Stomach (tissue), 9 donors: ENCODE results near the gene SP110. TPM values are rescaled to one million over a fixed set of nuclear protein-coding genes. Genes with fewer than 3 reads are reported as not detected.
A peak's percentile ranks its signal among the peaks of the same experiment; 100 is the strongest.

ENCODE experiments used
- DNase-seq, 2 donors: peaks; one replicate each; pipeline versions ENCODE4 v3.0.0 to v3.0.0-alpha.2; 2013 to 2019
- H3K27ac ChIP-seq, 5 donors: fragments of 200-600 bp in 4 of 5; sonication (generic) in 4 of 5; one replicate each; pipeline ENCODE4 v1.5.1; 2013 to 2019; ENCODE audit warnings: mild to moderate bottlenecking in 1 of 5, moderate library complexity in 1 of 5
- H3K27me3 ChIP-seq, 3 donors: fragments of 200-600 bp; sonication (generic); one replicate each; pipeline ENCODE4 v1.5.1; 2017 to 2019; ENCODE audit warnings: mixed run types in 1 of 3
- H3K36me3 ChIP-seq, 4 donors: fragments of 200-600 bp; sonication (generic); 1 replicate in 3 of 4; 2 replicates in 1 of 4; pipeline ENCODE4 v1.5.1; 2016 to 2019
- H3K4me1 ChIP-seq, 4 donors: fragments of 200-600 bp; sonication (generic); one replicate each; pipeline ENCODE4 v1.5.1; 2016 to 2019
- H3K4me3 ChIP-seq, 4 donors: fragments of 200-600 bp; sonication (generic) in 3 of 4; one replicate each; pipeline ENCODE4 v1.5.1; 2016 to 2019; ENCODE audit warnings: mild to moderate bottlenecking in 1 of 4
- H3K9me3 ChIP-seq, 4 donors: fragments of 200-600 bp; sonication (generic); one replicate each; pipeline ENCODE4 v1.5.1; 2016 to 2019
- EP300 ChIP-seq: sonication (generic); formaldehyde crosslinking; IDR thresholded peaks from one replicate; pipeline ENCODE4 v1.6.1; 2017; ENCODE audit warnings: antibody characterized with exemption
- POLR2A ChIP-seq, 4 donors: fragments of 450-650 bp; IDR thresholded peaks; one replicate each; pipeline ENCODE4 v1.6.1; 2016; ENCODE audit warnings: antibody characterized with exemption in 4 of 4, control low read depth in 2 of 4, mild to moderate bottlenecking in 1 of 4, moderate library complexity in 1 of 4
- POLR2AphosphoS5 ChIP-seq, 3 donors: sonication (generic); formaldehyde crosslinking; IDR thresholded peaks; one replicate each; pipeline ENCODE4 v1.6.1; 2016; ENCODE audit warnings: antibody characterized with exemption in 3 of 3
- WGBS, 5 donors: extraction: QIAGEN DNeasy Blood & Tissue Kit in 3 of 5; methylation state at CpG; one replicate each; pipeline versions ENCODE4 v1.1.5 to v1.1.7; 2013 to 2018; 5-methylcytosine and 5-hydroxymethylcytosine counted together
- intact Hi-C: fragments of 100-400 bp; cut with DNase I; formaldehyde crosslinking; loops from one replicate; pipeline ENCODE4 v1.15.1; 2023; ENCODE audit warnings: low total_unique reads
- polyA plus RNA-seq, 3 donors: library from polyadenylated mRNA; stranded (reverse); fragments of 200-250 nt; gene quantifications; one replicate each; pipeline ENCODE4 v1.2.3, GENCODE V29; 2013
- total RNA-seq, 5 donors: library from RNA; depleted of rRNA; stranded (reverse); fragments of >200 nt; gene quantifications; one replicate each; pipeline versions ENCODE4 v1.1.0 to v1.2.3, GENCODE V29; 2014 to 2016
- TF ChIP-seq, protein P1 (sequence below), 7 experiments: fragments of 450-650 bp in 4 of 7; fragments of 200-600 bp in 3 of 7; sonication (generic) in 3 of 7; IDR thresholded peaks; one replicate each; pipeline ENCODE4 v1.5.1; 2016 to 2019; ENCODE audit warnings: antibody characterized with exemption in 7 of 7, control low read depth in 2 of 7, mild to moderate bottlenecking in 1 of 7
- donor health status: healthy with polysubstance abuse.
- donor health status: Bipolar disorder and iron deficiency.
- donor health status: healthy.

The SP110 gene
- total and polyA plus RNA-seq, 8 donors, result 4.6 to 40.4 (median 14.1) TPM

DNA sequence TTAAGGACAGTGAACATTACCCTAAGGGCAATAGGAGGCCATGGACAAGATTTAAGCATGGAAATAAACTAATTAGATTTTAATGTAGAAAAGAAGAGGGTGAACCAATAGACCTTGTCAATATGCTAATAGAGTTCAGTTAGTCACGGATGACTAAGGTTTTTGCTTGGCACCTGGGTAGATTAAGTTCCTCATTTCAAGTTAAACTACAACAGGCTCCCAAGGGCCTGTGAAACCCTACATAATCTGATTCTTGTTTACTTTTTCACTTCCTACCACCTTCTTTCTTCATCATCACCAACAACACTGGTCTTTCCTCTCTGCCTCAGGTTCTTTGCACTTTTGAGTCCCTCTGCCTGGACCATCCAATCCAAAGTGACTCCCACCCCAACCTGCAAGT lies 14.8 kb downstream of the SP110 start:
- Histone ChIP-seq H3K4me3 (no peak overlapping the region), H3K9me3 (no peaks in the 10 kb centered on the region), H3K27ac (no peak overlapping the region), H3K4me1 (no peaks in the 10 kb centered on the region), H3K27me3 (no peaks in the 10 kb centered on the region), H3K36me3 (peaks cover 52 to 100% (median 98%) of the 10 kb centered on the region in 4 donors)
- no peak for DNase-seq
- no peak for TF ChIP-seq POLR2AphosphoS5 (IDR thresholded peaks at IDR 0.05)
- no peak for TF ChIP-seq POLR2A (IDR thresholded peaks at IDR 0.05)
- WGBS, 5 donors, result 85 to 96% (median 91%) methylated on average over 1 of the region's 1 CpG
- intact Hi-C loops, result no loop called here

DNA sequence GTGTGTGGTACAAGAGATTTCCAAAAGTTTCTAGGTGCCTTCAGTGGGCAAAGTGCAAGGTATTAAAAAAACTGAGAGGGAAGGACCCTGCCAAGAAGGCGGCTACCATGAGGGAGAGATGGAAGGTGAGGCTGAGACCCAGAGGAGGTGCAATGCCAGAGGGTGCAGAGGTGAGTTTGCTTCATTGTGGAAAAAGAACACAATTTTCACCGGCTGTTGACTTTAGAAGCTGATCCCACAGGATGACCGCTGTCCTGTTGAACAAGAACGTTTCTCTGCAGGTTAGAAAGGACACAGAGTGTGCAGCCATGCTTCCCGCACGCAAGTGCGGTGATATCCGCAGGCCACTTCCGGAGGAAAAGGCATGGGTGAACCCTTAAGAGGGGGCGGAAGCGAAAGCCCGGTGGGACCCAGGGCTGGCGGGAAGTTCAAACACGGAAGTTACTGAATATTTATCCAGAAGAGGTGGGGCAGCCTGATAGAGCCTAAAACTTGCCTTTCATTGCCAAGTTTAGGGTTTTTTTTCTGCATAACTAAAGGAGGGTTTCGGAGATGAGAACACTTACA lies 16.6 kb downstream of the SP110 start:
- Histone ChIP-seq H3K27ac (peak overlapping the region in 2 of 5 donors; percentile 14 to 53), H3K36me3 (peaks cover 36 to 100% (median 98%) of the 10 kb centered on the region in 4 donors), H3K4me3 (no peak overlapping the region), H3K4me1 (no peaks in the 10 kb centered on the region), H3K9me3 (peaks cover 0 to 2% (median 0%) of the 10 kb centered on the region in 4 donors), H3K27me3 (no peaks in the 10 kb centered on the region)
- no peak for TF ChIP-seq POLR2AphosphoS5 (IDR thresholded peaks at IDR 0.05)
- TF ChIP-seq, protein P1, sequence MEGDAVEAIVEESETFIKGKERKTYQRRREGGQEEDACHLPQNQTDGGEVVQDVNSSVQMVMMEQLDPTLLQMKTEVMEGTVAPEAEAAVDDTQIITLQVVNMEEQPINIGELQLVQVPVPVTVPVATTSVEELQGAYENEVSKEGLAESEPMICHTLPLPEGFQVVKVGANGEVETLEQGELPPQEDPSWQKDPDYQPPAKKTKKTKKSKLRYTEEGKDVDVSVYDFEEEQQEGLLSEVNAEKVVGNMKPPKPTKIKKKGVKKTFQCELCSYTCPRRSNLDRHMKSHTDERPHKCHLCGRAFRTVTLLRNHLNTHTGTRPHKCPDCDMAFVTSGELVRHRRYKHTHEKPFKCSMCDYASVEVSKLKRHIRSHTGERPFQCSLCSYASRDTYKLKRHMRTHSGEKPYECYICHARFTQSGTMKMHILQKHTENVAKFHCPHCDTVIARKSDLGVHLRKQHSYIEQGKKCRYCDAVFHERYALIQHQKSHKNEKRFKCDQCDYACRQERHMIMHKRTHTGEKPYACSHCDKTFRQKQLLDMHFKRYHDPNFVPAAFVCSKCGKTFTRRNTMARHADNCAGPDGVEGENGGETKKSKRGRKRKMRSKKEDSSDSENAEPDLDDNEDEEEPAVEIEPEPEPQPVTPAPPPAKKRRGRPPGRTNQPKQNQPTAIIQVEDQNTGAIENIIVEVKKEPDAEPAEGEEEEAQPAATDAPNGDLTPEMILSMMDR (IDR thresholded peaks at IDR 0.05), result no peak
- no peak for TF ChIP-seq EP300
- no peak for TF ChIP-seq POLR2A (IDR thresholded peaks at IDR 0.05)
- peak in 1 of 2 donors; percentile 30 for DNase-seq
- 72 to 88% (median 83%) methylated on average over 15 of the region's 15 CpGs for WGBS, 5 donors
- intact Hi-C loops, result no loop called here

DNA sequence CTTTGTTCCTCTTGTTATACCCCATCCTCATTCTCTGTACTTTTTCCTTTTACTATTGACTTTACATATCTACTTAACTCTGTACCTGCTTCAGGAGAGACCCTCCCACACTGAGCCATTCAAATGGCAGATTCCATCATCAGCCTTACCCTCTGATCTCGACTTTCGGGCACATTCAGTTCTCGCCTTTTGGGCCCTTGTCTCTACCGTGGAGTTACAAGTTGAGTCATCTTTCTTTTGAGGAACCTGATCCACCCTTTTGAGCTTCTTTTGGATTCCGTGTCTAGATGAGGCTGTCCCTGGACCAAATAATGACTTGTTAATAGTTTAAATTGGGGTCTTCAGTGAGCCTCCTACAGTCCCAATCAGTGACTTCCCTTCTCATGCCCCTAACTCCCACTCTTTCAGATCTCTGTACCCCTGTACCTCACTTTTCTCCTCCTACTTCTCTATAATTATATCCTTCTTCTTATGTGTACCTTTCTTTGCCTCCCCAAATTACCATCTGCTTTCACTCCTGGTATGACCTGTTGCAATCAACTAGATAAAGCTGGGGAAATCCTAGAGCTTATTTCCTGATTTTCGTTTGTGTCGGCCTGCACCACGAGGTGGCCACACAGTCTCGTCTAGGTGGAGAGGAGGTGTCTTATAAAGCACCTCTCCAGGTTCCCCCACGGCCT lies 17.2 kb downstream of the SP110 start:
- H3K4me3 ChIP-seq, result no peak overlapping the region
- DNase-seq, result peak in 1 of 2 donors; percentile 33
- 70 to 90% (median 84%) methylated on average over 10 of the region's 10 CpGs for WGBS, 5 donors
- TF ChIP-seq POLR2AphosphoS5 (IDR thresholded peaks at IDR 0.05), result no peak
- no peak for TF ChIP-seq EP300
- no peak for TF ChIP-seq POLR2A (IDR thresholded peaks at IDR 0.05)
- TF ChIP-seq, protein P1 (IDR thresholded peaks at IDR 0.05), result no peak
- H3K9me3 ChIP-seq, result peaks cover 0 to 5% (median 0%) of the 10 kb centered on the region in 4 donors
- peaks cover 34 to 100% (median 98%) of the 10 kb centered on the region in 4 donors for H3K36me3 ChIP-seq
- H3K27me3 ChIP-seq, result no peaks in the 10 kb centered on the region
- H3K27ac ChIP-seq, result peak overlapping the region in 1 of 5 donors; percentile 53
- intact Hi-C loops, result no loop called here
- no peaks in the 10 kb centered on the region for H3K4me1 ChIP-seq

DNA sequence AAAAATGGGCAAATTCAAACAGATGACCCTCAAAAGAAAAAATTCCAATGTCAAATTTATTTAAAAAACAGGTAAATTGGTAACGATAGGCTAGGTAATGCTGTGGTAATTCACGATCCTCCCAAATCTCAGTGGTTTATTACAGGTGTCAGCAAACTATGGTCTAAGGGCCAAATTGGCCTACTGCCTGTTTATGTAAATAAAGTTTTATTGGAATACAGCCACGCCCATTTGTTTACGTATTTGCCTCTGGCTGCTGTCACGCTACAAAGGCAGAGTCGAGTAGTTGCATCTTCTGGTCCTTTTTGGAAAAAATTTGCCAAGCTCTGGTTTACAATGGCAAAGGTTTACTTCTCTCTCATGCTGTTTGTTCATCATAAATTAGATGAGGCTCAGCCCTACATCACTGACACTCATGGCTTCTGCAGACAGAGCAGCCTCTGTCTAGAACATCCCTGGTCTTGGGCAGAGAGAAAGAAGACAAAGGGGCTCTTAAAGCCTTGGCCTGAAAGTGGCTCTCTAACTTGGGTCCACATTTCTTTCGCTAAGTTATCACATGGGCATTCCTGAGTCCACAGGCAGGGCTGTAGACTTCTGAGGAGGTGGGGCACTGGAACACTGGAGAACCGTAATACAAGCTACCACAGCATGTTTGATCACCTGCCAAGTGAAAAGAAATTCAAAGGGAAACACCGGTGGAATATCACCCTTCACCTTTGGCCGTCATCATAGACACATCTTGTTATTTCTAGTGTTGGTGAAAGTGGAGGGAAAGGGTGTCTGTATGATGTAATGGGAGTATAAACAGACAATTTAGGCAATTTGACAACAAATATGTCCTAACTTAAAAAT lies 34.8 kb downstream of the SP110 start:
- intact Hi-C loops, result no loop called here
- WGBS, 5 donors, result 57 to 65% (median 58%) methylated on average over 10 of the region's 10 CpGs
- TF ChIP-seq POLR2AphosphoS5 (IDR thresholded peaks at IDR 0.05), result no peak
- TF ChIP-seq, protein P1 (IDR thresholded peaks at IDR 0.05), result no peak
- no peak for TF ChIP-seq EP300
- TF ChIP-seq POLR2A (IDR thresholded peaks at IDR 0.05), result no peak
- Histone ChIP-seq H3K9me3 (no peaks in the 10 kb centered on the region), H3K27me3 (no peaks in the 10 kb centered on the region), H3K4me1 (no peaks in the 10 kb centered on the region), H3K36me3 (peaks cover 14 to 59% (median 55%) of the 10 kb centered on the region in 4 donors), H3K4me3 (no peak overlapping the region), H3K27ac (no peak overlapping the region)
- no peak for DNase-seq
